ENCODE measurements around the gene GPC2.
"Not testable (repeated sequence)": the region's sequence is repeated elsewhere in the genome, so short reads cannot be mapped to it uniquely, and the experiment has no call there.

GPC2 gene

DNA sequence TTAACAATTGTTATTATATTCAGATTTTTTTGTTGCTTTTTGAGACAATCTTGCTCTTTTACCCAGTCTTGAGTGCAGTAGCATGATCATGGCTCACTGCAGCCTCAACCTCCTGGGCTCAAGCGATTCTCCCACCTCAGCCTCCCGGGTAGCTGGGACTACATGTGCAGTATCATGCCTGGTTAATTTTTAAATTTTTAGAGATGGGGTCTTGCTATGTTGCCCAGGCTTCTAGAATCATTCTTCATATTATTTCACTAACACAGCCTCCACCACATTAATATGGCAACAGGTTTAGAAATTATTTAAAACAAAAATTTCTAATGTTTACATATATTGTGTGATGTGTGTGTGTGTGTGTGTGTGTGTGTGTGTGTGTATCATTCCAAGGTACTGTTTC, 29.9 kb downstream of the GPC2 start:
- FAIRE-seq: no peak

DNA sequence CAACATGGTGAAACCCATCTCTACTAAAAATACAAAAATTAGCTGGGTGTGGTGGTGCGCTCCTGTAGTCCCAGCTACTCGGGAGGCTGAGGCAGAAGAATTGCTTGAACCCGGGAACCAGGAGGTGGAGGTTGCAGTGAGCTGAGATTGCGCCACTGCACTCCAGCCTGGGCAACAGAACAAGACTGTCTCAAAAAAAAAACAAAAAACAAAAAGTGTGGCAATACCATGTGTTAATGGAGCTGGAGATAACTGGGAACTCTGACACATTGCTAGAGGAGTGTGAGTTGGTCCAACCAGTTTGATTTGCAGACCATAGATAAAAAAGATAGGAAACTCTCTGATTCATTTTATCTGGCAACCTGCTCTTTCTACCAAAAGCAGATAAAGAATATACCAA, 30.8 kb downstream of the GPC2 start:
- not testable (repeated sequence) for FAIRE-seq

DNA sequence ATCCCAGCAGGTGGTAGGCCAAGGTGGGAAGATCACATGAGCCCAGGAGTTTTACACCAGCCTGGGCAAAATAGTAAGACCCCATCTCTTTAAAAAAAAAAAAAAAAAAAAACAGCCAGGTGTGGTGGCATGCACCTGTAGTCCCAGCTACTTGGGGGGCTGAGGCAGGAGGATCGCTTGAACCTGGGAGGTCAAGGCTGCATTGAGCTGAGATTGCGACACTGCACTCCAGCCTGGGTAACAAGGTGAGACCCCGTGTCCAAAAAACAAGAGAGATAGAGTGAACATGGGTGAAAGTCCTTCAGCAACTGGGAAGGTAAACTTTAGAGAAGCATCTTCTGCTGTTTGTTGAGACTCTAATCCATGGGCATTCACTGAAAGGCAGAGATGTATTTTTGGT, 34.7 kb downstream of the GPC2 start:
- no peak for FAIRE-seq

DNA sequence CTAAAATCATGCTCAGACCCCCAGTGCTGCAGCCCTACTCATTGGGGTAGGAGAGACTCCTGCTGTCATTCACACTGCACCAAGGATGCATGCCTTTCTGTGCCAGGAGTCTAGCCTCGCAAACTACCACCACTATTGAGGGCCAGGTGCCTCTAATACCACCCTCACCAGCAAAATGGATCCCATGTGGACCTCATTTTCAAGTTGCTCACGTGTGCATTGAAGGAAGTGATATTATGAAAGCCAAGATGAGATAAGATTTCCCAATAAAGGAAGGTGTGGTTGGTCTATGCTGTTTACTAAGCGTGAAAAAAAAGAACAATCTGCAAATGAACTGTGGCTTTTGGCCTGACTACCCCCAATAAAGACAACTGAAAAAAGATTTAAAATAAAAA, 35.6 kb downstream of the GPC2 start:
- no peak for FAIRE-seq

DNA sequence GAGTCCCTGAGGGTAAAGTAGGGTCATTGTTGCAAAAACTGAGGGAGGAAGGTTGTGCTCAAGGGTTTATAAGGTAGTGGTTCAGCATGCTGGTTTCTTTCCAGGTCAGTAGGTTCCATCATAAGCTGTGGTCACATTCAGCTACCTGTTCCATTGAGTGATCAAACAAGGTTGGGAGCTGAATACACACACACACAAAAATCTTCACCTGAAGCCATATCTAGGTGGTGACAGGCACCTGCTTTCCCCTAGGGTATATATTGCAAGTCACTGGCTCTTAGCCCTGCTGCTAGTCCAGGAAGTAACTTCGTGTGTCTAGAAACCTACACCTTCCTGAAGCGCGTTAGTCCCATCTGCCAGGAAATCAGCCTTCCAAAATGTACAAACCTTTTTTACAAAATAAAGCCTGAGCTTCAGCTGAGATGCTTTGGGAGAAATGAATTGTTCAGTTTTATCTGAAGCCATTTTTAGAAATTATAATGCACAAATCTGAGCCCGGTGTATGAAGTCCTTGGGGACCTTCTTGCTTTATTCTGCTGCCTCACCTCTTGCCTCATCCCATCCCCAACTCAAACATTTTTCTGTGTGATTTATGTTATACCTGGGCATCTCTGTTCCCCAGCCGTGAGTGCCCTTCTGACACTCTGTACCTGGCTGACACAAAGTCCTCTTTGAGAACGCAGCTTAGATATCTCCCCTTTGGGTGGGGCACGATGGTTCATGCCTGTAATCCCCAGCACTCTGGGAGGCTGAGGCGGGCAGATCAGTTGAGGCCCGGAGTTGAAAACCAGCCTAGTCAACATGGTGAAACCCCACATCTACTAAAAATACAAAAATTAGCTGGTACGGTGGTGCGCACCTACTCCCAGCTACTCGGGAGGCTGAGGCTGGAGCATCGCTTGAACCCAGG, 39.1 kb downstream of the GPC2 start:
- FAIRE-seq: no peak

DNA sequence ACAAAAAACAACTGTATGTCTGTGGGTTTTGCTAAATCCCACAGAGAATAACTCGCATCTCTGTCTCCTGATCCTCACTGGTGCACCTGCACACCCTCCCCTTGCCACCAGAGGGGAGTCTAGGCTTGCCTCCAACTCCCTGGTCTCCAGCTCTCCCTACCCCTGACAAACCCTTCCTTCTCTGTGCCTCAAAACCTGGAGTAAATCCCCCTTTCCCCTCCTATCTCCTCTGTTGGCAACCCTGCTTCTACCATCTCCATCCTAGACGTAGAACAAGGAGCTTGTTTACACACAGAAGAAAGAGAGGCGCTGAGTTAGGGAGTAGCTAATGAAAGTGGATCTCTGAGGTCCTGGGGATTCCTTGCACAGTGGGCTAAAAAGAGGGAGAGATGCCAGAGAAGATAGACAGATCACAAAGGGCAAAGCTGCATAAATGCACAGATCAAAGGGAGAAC, 44.5 kb downstream of the GPC2 start:
- FAIRE-seq: no peak

DNA sequence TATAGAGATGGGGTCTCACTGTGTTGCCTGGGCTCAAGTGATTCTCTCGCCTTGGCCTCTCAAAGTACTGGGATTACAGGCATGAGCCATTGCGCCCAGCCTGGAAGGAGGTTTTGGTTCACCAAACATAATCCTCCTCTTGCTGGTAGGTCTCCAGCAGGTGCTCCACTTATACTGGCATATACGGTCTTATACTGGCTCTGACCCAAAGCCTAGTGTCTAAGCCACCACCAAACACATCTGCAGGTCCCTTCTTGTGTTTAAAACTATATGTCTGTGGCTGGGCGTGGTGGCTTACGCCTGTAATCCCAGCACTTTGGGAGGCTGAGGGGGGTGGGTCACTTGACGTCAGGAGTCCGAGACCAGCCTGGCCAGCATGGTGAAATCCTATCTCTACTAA, 45.1 kb downstream of the GPC2 start:
- no peak for FAIRE-seq

DNA sequence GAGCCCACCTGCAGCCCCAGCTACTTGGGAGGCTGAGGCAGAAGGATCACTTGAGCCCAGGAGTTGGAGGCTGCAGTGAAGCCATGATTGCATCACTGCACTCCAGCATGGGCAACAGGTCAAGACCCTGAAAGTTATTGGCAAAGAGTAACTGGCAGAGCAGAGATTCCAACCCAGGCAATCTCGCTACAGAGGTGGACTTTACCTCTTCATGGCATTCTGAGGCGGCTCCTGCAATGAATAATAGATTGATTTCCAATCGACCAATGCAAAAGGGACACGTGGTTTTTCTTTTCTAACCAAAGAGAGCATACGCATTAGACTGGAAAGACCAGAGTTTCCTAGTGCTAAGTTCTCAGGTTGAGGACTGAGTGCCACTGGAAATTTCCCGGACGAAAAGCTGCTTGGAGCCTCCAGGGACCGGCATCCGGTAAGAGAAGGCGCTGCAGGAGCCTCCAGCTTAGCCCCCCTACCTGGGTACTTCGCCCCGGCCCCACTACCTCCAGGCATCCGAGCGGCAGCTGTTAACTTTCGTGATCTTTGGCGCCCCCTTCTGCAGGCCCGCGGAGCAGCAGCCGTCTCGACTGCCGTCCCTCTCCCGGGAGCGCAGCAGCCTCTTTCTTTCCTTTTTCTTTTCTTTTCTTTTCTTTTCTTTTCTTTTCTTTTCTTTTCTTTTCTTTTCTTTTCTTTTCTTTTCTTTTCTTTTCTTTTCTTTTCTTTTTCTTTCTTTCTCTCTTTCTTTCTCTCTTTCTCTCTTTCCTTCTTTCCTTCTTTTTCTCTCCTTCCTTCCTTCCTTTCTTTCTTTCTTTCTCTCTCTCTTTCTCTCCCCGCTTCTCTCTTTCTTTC, 46.4 kb downstream of the GPC2 start:
- no peak for FAIRE-seq

DNA sequence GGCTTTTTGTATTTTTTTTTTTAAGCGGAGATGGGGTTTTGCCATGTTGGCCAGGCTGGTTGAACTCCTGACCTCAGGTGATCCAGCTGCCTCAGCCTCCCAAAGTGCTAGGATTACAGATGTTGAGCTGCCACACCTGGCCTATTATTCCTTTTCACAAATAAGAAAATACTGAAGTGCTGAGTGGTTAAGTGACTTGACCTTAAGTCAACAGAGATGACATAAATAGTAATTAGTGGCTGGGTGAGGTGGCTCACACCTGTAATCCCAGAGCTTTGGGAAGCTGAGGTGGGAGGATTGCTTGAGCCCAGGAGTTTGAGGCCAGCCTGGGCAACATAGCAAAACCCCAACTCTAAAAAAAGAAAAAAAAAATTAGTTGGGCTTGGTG, 47.0 kb downstream of the GPC2 start:
- FAIRE-seq: not testable (repeated sequence)

DNA sequence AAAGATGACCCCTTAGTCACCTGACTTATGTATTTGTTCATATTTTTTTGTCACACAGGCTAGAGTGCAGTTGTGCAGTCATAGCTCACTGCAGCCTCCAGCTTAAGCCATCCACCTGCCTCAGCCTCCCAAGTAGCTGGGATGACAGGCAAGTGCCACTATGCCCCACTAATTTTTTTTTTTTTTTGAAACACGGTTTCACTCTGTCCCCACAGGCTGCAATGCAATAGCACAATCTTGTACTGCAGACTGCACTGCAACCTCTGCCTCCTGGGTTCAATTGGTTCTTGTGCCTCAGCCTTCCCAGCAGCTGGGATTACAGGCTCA, 48.6 kb downstream of the GPC2 start:
- no peak for FAIRE-seq

DNA sequence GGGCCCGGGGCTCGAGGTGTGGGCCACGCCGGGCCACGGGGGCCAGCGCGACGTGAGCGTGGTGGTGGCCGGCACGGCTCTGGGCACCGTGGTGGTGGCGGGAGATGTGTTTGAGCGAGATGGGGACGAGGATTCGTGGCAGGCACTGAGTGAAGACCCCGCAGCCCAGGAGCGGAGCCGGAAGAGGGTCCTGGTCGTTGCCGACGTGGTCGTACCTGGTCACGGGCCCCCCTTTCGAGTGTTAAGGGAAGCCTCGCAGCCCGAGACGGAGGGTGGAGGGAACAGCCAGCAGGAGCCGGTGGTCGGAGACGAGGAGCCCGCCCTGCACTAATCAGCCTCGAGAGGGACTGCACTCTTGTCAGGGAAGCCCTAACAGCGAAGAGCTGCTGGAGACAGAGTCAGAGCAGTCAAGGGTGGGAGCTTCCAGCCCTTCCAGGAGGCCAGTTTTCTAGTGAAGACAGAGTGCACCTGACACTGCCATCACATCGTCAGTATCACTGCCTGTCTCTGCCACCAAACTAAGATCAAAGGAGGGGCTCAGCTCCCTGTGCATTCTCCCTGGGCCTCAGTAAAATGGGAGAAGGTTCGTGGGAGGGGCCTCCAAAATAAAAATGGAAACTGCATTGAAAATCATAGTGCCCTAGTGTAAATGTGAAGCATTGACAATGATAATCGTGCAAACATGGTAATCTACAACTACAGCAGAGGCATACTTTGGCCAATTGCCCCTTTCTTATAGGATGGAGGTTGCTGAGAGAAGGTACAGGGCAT, 49.1 kb downstream of the GPC2 start:
- FAIRE-seq: no peak

DNA sequence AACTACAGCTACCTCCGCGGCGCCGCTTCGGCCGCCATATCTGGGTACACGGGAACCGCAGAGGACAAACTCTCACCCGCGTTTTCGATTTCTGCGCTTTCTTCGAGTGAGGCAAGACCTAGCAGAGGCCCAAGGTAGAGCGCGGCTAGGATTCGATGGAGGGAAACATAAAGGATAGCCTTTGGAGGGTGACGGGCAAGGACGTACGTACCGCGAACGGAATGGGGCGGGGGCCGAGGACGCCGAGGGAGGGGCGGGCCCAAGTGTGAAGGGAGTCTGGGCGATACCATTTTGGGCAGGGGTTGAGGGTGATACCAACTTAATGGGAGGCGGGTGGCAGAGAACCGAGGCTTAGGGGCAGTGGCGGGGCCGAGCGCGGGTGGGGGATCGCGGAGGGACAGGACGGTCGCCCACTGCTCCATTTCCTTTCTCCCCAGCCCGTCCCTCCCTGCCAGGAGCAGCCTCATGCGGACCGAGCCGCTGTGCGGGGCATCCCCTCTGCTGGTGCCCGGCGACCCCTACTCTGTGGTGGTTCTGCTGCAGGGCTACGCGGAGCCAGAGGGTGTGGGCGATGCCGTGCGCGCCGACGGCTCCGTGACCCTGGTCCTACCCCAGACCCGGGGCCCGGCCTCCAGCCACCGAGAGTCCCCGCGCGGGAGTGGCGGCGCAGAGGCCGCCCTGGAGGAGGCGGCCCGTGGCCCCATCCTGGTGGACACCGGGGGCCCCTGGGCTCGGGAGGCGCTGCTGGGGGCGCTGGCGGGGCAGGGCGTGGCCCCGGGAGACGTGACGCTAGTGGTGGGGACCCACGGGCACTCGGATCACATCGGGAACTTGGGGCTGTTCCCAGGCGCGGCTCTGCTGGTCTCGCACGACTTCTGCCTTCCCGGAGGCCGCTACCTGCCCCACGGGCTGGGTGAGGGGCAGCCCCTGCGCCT, 50.0 kb downstream of the GPC2 start, which contains the start of gene MBLAC1:
TSS of gene MBLAC1 (plus strand) at position 37 of the 935 bp plus-strand sequence. CDS start at position 466, 429 bp downstream.
- FAIRE-seq: no peak

DNA sequence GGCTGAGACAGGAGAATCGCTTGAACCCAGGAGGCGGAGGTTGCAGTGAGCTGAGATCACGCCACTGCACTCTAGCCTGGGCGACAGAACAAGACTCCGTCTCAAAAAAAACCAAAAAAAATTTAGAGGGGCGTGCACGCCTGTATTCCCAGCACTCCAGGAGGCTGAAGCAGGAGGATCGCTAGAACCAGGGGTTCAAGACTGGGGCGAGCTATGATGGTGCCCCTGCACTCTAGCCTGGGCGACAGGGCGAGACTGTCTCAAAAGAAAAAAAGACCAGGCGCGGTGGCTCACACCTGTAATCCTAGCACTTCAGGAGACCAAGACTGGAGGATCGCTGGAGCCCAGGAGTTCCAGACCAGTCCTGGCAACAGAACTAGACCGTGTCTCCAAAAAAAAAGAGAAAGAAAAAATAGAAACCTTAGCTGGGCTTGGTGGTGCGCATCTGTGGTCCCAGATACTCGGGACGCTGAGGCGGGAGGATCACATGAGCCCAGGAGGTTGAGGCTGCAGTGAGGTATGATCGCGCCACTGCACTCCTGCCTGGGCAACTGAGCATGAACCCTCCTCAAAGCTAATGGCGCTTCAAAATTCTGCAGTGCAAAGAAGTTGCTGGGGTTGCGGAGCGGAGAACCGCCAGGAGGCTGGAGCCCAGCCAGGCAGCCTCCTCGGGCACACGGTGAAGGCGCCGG, 50.8 kb downstream of the GPC2 start:
- no peak for FAIRE-seq

DNA sequence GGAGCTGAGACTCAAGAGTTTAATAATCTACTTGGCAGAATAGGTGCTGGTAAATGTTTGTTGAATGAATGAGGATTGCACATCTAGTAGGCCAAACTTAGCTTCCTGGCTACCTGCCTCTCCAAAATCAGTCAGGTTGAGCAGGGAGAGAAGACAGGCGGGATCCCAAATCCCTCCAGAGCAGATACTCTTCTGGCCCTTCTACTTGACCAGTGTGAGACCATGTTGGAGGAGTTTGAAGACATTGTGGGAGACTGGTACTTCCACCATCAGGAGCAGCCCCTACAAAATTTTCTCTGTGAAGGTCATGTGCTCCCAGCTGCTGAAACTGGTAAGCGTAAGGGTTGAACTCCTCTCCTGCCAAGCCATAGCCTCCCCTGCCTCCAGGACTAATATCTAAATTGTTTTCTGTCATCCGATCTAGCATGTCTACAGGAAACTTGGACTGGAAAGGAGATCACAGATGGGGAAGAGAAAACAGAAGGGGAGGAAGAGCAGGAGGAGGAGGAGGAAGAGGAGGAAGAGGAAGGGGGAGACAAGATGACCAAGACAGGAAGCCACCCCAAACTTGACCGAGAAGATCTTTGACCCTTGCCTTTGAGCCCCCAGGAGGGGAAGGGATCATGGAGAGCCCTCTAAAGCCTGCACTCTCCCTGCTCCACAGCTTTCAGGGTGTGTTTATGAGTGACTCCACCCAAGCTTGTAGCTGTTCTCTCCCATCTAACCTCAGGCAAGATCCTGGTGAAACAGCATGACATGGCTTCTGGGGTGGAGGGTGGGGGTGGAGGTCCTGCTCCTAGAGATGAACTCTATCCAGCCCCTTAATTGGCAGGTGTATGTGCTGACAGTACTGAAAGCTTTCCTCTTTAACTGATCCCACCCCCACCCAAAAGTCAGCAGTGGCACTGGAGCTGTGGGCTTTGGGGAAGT, 52.6 kb downstream of the GPC2 start:
- FAIRE-seq: no peak

DNA sequence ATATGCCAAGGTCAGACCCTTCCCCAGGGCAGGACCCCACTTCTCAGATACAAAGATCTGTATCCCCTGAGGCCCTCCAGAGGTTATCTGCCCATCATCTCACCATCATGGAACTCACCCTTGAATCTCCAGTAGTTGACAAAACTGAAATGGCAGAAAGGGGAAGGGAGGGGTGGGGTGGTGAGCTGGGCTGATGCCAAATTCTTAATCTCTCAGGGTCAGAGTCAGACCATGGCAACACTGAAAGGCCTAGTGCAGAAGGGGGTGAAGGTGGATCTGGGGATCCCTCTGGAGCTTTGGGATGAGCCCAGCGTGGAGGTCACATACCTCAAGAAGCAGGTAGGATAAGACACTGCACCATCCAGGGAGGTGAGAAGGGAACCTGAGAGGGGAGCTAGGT, 54.6 kb downstream of the GPC2 start:
- no peak for FAIRE-seq

DNA sequence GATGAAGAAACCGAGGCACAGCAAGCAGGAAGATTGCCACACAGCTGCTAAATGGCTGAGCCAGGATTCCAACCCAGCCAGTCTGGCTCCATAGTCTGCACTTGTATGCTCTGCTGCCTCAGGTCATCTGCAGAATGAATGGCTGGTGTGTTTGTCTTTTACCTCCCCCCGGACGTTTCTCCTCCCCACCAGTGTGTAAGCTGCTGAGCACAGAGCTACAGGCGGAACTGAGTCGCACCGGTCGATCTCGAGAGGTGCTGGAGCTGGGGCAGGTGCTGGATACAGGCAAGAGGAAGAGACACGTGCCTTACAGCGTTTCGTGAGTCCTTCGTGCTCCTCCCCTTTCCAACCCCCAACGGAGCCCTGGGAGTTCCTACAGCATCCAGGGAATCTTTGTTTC, 55.1 kb downstream of the GPC2 start:
- FAIRE-seq: no peak

DNA sequence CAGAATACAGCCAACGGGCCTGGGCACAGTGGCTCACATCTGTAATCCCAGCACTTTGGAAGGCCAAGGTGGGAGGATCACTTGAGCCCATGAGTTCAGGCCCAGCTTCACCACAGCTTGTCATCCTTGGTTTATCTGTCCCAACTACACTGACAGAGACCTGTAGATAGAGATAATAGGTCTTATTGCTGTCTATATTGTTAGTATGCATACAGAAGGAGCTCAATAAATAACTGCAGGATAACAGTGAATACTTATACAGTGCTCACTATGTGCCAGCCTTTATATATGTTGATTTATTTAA, 56.5 kb downstream of the GPC2 start:
- FAIRE-seq: no peak

DNA sequence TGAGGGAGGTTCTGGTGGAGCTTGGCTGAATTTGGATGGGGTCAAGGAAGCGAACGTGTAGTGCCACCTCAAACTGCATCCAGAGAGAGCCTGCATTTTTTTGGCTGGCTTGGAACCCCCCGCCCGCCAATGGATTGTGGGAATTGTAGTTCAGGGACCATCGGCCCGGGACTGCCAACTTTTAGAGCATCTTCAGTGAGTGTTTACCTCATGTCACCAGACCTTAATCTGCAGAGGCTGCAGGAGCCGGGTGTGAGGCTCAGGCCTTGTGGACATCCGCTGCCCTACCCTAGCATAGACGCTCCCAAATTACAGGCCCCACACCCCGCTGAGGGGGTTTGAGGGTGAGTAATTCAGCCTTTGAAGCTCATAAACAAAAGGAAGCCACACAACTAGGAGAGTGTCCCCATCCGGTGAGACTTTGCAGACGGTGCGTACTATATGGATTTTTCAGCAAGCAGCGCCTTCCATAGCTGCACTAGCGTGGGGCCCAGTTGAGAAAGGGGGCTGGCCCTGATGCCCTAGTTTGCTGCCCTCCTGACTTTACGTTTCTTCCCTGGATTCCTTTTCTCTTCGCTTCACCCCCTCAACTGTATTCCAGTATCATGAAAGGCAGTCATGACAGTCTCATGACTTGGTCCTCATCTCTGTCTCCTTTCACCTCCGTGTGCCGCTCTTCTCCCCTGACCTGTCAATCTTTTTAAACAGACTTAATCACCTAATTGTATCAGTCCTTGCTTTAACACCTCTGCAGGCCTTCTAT, 57.0 kb downstream of the GPC2 start:
- no peak for FAIRE-seq
